DMS79 treated with DMSO at 0.1 percent for 48 hours (cell line): Measurements from ENCODE around the gene ITGAV.

ENCODE experiments used
- DNase-seq: peaks from one replicate; lab custom pipeline; 2025; lab: John Stamatoyannopoulos, UW

The ITGAV gene

DNA sequence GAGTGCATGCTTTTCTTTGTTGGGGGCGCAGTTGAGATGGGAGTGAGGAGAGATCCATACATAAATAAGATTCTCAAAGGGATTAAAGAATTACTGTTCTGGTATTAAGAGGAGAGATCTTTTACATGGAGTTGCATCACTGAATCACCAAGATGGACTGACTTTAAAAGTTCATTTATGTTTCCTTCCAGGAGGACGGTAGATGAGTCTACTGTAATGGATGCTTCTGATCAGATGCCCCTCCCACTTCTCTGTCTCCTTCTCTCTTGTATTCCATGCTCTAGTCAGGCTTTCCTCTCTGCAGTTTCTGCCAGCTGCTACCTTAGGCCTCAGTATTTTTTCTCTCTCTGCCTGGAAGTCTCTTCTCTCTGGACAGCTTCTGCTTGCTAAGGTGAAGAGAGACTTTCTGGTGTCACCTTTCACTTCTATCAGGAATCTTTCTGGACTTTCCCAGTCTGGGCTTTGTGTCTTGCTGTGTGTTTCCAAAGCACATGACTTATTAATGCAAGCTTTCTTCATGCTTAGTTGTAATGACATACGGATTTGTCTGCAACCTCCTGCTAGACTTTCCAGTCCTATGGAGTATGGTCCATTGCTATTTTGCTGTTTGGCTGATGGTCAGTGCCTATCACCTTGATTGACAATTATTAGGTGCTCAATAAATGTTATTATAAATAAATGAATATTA is 127.6 kb downstream of the ITGAV start:
- no peak for DNase-seq

DNA sequence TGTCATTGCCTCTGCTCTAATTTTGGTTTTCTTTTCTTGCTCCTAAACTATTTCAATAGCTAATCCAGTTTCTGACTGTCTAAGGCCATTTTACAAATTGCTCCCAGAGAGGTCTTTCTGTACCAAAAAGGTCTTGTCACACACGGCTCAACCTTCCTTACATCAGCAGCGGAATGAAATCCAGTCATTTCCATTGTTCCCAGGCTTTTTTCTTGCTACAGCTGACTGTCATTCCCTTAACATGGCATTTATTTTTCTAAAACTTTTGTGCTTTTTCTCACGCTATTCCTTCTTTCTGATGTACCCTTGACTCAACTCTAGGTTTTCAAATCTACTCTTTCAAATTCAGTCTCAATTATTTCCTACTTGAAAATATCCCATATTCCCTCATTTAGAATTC is 128.3 kb downstream of the ITGAV start:
- DNase-seq = no peak

- DNase-seq = no peak
Measured at GRCh38 chr2:186718903-186719302, 129.0 kb downstream of the ITGAV start.

DNA sequence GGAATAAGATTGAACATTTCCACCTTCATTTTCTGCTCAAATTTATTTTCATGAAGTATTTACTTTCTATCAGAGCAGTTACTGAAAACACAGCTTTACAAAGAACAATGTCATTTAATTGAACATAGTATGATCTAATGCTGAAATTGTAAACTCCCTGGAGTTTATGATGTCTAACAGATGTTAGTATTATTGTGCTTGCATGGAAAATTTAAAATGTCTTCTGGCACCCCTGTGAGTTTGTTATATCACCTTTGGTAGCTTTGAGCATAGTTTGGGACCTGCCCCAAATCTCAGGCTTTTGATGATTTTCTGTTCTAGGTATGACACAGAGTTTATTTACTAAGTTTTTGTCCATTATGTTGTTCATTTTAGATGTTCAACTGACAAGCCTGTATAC is 132.1 kb downstream of the ITGAV start:
- DNase-seq = no peak

- DNase-seq = no peak
Measured at GRCh38 chr2:186724736-186725135, 134.9 kb downstream of the ITGAV start.

- DNase-seq = no peak
Measured at GRCh38 chr2:186725783-186726182, 135.9 kb downstream of the ITGAV start.

DNA sequence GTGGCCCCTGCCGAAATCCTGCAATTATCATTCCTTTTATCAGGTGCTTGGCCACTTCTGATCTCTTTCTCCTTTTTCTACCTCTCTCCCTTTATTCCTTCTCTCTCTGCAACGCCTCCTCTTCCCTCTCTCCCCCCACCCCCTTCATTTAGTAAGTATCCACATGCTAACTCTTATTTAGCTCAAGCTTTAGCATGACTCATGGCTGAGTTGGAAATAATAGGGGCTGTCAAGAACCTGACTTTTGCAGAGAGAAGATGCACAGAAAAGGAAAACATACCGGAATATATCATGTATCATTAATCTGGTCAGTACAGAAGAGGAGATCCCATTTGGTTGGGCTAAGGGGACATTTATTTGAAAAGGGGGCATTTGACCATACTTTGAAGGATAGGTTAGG is 137.1 kb downstream of the ITGAV start:
- no peak for DNase-seq

DNA sequence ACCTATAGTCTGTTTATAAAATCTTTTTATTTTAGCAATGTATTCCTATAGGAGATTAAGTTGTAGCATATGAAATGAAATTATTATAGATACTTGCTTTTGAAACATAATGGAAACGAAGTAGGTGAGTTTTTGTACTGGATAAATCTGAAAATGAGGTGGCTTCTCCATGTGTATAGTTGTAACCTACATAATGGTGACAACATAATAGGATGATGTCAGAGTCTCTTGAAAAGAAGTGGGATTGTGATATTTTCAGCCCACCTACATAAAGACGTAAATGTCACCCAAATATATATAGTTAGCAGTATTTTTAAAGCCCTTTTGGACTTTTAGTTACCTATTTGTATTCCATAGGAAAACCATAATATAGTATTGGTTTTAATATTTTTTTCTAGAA is 138.8 kb downstream of the ITGAV start:
- DNase-seq = no peak
